Upper lobe of left lung (tissue), 4 donors: Measurements from ENCODE around the gene IL18.

Experiments
- CTCF ChIP-seq, 6 experiments: fragments of 450-650 bp in 4 of 6; fragments of 200-600 bp in 2 of 6; sonication (generic) in 2 of 6; IDR thresholded peaks; one replicate each; pipeline ENCODE4 v1.5.1; 2016 to 2019; ENCODE audit warnings: antibody characterized with exemption in 6 of 6
- EP300 ChIP-seq, 4 donors: sonication (generic); formaldehyde crosslinking; IDR thresholded peaks; one replicate each; pipeline ENCODE4 v1.5.1; 2017; ENCODE audit warnings: antibody characterized with exemption in 4 of 4, control low read depth in 2 of 4
- POLR2A ChIP-seq, 4 donors: fragments of 450-650 bp; IDR thresholded peaks; one replicate each; pipeline ENCODE4 v1.5.1; 2016 to 2017; ENCODE audit warnings: antibody characterized with exemption in 4 of 4, mild to moderate bottlenecking in 2 of 4
- POLR2AphosphoS5 ChIP-seq, 2 donors: sonication (generic); formaldehyde crosslinking; IDR thresholded peaks; one replicate each; pipeline ENCODE4 v1.5.1; 2017; ENCODE audit warnings: antibody characterized with exemption in 2 of 2

- TF ChIP-seq POLR2AphosphoS5 (IDR thresholded peaks at IDR 0.05): no peak
- TF ChIP-seq CTCF (IDR thresholded peaks at IDR 0.05): no peak
- TF ChIP-seq POLR2A (IDR thresholded peaks at IDR 0.05): no peak
- no peak for TF ChIP-seq EP300 (IDR thresholded peaks at IDR 0.05)
Observed at GRCh38 chr11:112165049-112165448, 1.2 kb upstream of the IL18 start.
